SK-N-SH (cell line): ENCODE results near the gene ALG11.

Source experiments
- EP300 ChIP-seq, 2 experiments: IDR thresholded peaks; 2 replicates each; pipeline versions ENCODE4 v1.4.0 to v1.6.1; 2012; ENCODE audit warnings: borderline replicate concordance in 1 of 2, low read depth in 1 of 2, low read length in 1 of 2
- FOXJ3 ChIP-seq: sonication (generic); formaldehyde crosslinking; IDR thresholded peaks from 2 replicates; pipeline ENCODE4 v1.5.1; 2020; ENCODE audit warnings: mild to moderate bottlenecking, missing genetic modification reagents
- IRF3 ChIP-seq: fragments of 150-350 bp; IDR thresholded peaks from 2 replicates; pipeline ENCODE4 v1.6.1; 2016; ENCODE audit warnings: mild to moderate bottlenecking, low read depth, low read length
- POLR2AphosphoS5 ChIP-seq: IDR thresholded peaks from 2 replicates; pipeline ENCODE4 v1.6.1; 2012; ENCODE audit warnings: low read depth, low read length
- TF ChIP-seq, protein P1 (sequence below): fragments of 200-600 bp; sonication (generic); IDR thresholded peaks from 2 replicates; pipeline ENCODE4 v1.6.1; 2017; ENCODE audit warnings: antibody characterized with exemption, mild to moderate bottlenecking, moderate library complexity
- TF ChIP-seq, protein P2 (sequence below): IDR thresholded peaks from 2 replicates; pipeline ENCODE4 v1.4.0; 2012; ENCODE audit warnings: low read depth, borderline replicate concordance
- TF ChIP-seq, protein P3 (sequence below): IDR thresholded peaks from 2 replicates; pipeline ENCODE4 v1.6.1; 2012; ENCODE audit warnings: mild to moderate bottlenecking, low read depth, low read length, moderate library complexity
- TF ChIP-seq, protein P4 (sequence below): fragments of 150-350 bp; IDR thresholded peaks from 2 replicates; pipeline ENCODE4 v1.6.1; 2017; ENCODE audit warnings: antibody characterized with exemption, low read length, low read depth, borderline replicate concordance

GRCh38 chr13:52010890-52011631 lies 1.1 kb upstream of the ALG11 start, which contains the start of gene ATP7B:
- TF ChIP-seq EP300 (IDR thresholded peaks at IDR 0.05; ENCODE audit: borderline replicate concordance in 1 of 2, low read depth in 1 of 2, low read length in 1 of 2) (no peak), POLR2AphosphoS5 (no peak), FOXJ3 (no peak), IRF3 (no peak)
- TF ChIP-seq, protein P1, sequence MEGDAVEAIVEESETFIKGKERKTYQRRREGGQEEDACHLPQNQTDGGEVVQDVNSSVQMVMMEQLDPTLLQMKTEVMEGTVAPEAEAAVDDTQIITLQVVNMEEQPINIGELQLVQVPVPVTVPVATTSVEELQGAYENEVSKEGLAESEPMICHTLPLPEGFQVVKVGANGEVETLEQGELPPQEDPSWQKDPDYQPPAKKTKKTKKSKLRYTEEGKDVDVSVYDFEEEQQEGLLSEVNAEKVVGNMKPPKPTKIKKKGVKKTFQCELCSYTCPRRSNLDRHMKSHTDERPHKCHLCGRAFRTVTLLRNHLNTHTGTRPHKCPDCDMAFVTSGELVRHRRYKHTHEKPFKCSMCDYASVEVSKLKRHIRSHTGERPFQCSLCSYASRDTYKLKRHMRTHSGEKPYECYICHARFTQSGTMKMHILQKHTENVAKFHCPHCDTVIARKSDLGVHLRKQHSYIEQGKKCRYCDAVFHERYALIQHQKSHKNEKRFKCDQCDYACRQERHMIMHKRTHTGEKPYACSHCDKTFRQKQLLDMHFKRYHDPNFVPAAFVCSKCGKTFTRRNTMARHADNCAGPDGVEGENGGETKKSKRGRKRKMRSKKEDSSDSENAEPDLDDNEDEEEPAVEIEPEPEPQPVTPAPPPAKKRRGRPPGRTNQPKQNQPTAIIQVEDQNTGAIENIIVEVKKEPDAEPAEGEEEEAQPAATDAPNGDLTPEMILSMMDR, result peak; percentile 27
- TF ChIP-seq, protein P2, sequence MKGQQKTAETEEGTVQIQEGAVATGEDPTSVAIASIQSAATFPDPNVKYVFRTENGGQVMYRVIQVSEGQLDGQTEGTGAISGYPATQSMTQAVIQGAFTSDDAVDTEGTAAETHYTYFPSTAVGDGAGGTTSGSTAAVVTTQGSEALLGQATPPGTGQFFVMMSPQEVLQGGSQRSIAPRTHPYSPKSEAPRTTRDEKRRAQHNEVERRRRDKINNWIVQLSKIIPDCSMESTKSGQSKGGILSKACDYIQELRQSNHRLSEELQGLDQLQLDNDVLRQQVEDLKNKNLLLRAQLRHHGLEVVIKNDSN, result no peak
- TF ChIP-seq, protein P3, sequence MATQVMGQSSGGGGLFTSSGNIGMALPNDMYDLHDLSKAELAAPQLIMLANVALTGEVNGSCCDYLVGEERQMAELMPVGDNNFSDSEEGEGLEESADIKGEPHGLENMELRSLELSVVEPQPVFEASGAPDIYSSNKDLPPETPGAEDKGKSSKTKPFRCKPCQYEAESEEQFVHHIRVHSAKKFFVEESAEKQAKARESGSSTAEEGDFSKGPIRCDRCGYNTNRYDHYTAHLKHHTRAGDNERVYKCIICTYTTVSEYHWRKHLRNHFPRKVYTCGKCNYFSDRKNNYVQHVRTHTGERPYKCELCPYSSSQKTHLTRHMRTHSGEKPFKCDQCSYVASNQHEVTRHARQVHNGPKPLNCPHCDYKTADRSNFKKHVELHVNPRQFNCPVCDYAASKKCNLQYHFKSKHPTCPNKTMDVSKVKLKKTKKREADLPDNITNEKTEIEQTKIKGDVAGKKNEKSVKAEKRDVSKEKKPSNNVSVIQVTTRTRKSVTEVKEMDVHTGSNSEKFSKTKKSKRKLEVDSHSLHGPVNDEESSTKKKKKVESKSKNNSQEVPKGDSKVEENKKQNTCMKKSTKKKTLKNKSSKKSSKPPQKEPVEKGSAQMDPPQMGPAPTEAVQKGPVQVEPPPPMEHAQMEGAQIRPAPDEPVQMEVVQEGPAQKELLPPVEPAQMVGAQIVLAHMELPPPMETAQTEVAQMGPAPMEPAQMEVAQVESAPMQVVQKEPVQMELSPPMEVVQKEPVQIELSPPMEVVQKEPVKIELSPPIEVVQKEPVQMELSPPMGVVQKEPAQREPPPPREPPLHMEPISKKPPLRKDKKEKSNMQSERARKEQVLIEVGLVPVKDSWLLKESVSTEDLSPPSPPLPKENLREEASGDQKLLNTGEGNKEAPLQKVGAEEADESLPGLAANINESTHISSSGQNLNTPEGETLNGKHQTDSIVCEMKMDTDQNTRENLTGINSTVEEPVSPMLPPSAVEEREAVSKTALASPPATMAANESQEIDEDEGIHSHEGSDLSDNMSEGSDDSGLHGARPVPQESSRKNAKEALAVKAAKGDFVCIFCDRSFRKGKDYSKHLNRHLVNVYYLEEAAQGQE, result no peak
- TF ChIP-seq, protein P4, sequence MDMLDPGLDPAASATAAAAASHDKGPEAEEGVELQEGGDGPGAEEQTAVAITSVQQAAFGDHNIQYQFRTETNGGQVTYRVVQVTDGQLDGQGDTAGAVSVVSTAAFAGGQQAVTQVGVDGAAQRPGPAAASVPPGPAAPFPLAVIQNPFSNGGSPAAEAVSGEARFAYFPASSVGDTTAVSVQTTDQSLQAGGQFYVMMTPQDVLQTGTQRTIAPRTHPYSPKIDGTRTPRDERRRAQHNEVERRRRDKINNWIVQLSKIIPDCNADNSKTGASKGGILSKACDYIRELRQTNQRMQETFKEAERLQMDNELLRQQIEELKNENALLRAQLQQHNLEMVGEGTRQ, result no peak
